KMS-11 (cell line): Measurements from ENCODE around the gene HEY2.
"Not testable (repeated sequence)": the region's sequence is repeated elsewhere in the genome, so short reads cannot be mapped to it uniquely, and the experiment has no call there.

ENCODE experiments used
- H2AFZ ChIP-seq: fragments of 200-600 bp; sonication (generic); 2 replicates; pipeline ENCODE4 v1.6.1; 2016; ENCODE audit warnings: antibody characterized with exemption, mixed run types, low read depth
- H3K27ac ChIP-seq: fragments of 200-600 bp; sonication (generic); 2 replicates; pipeline ENCODE4 v1.6.1; 2016; ENCODE audit warnings: mild to moderate bottlenecking, mixed run types
- H3K27me3 ChIP-seq: fragments of 200-600 bp; sonication (generic); 2 replicates; pipeline ENCODE4 v1.6.1; 2017; ENCODE audit warnings: mild to moderate bottlenecking, low read depth, mixed run types, moderate library complexity; ENCODE audit not compliant: insufficient read depth
- H3K36me3 ChIP-seq: fragments of 200-600 bp; sonication (generic); 2 replicates; pipeline ENCODE4 v1.6.1; 2017; ENCODE audit warnings: mild to moderate bottlenecking, mixed run types; ENCODE audit not compliant: insufficient read depth
- H3K4me1 ChIP-seq: fragments of 200-600 bp; sonication (generic); 2 replicates; pipeline ENCODE4 v1.6.1; 2016; ENCODE audit warnings: mild to moderate bottlenecking, low read depth, mixed run types; ENCODE audit not compliant: poor library complexity, severe bottlenecking
- H3K4me2 ChIP-seq: fragments of 200-600 bp; sonication (generic); 2 replicates; pipeline ENCODE4 v1.7.0; 2016; ENCODE audit warnings: mild to moderate bottlenecking, mixed run types
- H3K4me3 ChIP-seq: fragments of 200-600 bp; sonication (generic); IDR thresholded peaks from 2 replicates; pipeline ENCODE4 v1.6.1; 2017; ENCODE audit warnings: low read depth, low read length, mixed read lengths; ENCODE audit not compliant: insufficient read depth
- H3K79me2 ChIP-seq: fragments of 200-600 bp; sonication (generic); 2 replicates; pipeline ENCODE4 v1.6.1; 2016; ENCODE audit warnings: low read depth, mixed run types; ENCODE audit not compliant: insufficient read depth
- H3K9ac ChIP-seq: fragments of 200-600 bp; sonication (generic); 2 replicates; pipeline ENCODE4 v1.6.1; 2016; ENCODE audit warnings: mild to moderate bottlenecking, mixed run types
- H4K20me1 ChIP-seq: fragments of 200-600 bp; sonication (generic); 2 replicates; pipeline ENCODE4 v1.6.1; 2016; ENCODE audit warnings: mild to moderate bottlenecking, mixed run types; ENCODE audit not compliant: insufficient read depth
- CTCF ChIP-seq: fragments of 200-600 bp; sonication (generic); conservative IDR thresholded peaks from 2 replicates; pipeline ENCODE4 v1.6.1; 2017; ENCODE audit warnings: low read depth, mild to moderate bottlenecking, antibody characterized with exemption, low read length, moderate library complexity, mixed read lengths

The HEY2 gene

GRCh38 chr6:125749173-125749864, at the start of gene HEY2:
Gene HEY2 (plus strand): TSS chr6:125749632. CDS start chr6:125749777, 145 bp downstream.
- TF ChIP-seq CTCF = no peak
- Histone ChIP-seq H2AFZ (peak within 1 kb of the TSS; percentile 75), H3K4me2 (peak within 1 kb of the TSS; percentile 75), H3K9ac (peak within 1 kb of the TSS; percentile 52; the same call in 1 of the 2 replicates), H3K27me3 (no peaks in the 10 kb centered on the region), H4K20me1 (no peaks in the 10 kb centered on the region), H3K36me3 (no peaks in the 10 kb centered on the region), H3K79me2 (no peaks in the 10 kb centered on the region), H3K27ac (no peak within 1 kb of the TSS), H3K4me3 (no peak within 1 kb of the TSS), H3K4me1 (peaks cover 16% of the 10 kb centered on the region)

GRCh38 chr6:125700581-125701353, 48.7 kb upstream of the HEY2 start:
- Histone ChIP-seq H3K4me3 (no peak overlapping the region), H2AFZ (no peak overlapping the region), H3K4me2 (no peak overlapping the region), H3K36me3 (no peaks in the 10 kb centered on the region), H3K79me2 (no peaks in the 10 kb centered on the region), H3K9ac (no peak overlapping the region), H3K27ac (no peak overlapping the region), H3K27me3 (no peaks in the 10 kb centered on the region), H4K20me1 (no peaks in the 10 kb centered on the region), H3K4me1 (no peaks in the 10 kb centered on the region)
- TF ChIP-seq CTCF = no peak

GRCh38 chr6:125701354-125701668, 48.1 kb upstream of the HEY2 start:
- H4K20me1 ChIP-seq = no peaks in the 10 kb centered on the region
- no peak overlapping the region for H2AFZ ChIP-seq
- H3K4me3 ChIP-seq = no peak overlapping the region
- H3K27me3 ChIP-seq = no peaks in the 10 kb centered on the region
- no peaks in the 10 kb centered on the region for H3K4me1 ChIP-seq
- no peaks in the 10 kb centered on the region for H3K36me3 ChIP-seq
- no peak for TF ChIP-seq CTCF
- no peak overlapping the region for H3K27ac ChIP-seq
- H3K79me2 ChIP-seq = no peaks in the 10 kb centered on the region
- no peak overlapping the region for H3K9ac ChIP-seq
- H3K4me2 ChIP-seq = no peak overlapping the region

GRCh38 chr6:125703882-125704281, 45.5 kb upstream of the HEY2 start:
- not testable (repeated sequence) for H3K4me3 ChIP-seq, H3K4me2 ChIP-seq, H3K79me2 ChIP-seq, H3K9ac ChIP-seq, H3K27me3 ChIP-seq, H3K4me1 ChIP-seq, H2AFZ ChIP-seq, H4K20me1 ChIP-seq, H3K27ac ChIP-seq, H3K36me3 ChIP-seq
